Stimulated activated CD4-positive, alpha-beta T cell treated with anti-CD3 and anti-CD28 coated beads, Interleukin-1b, Interleukin-23, amount 100 ng/mL, for 1 hour (primary cell): ENCODE measurements around the gene HOATZ.

ENCODE experiments used
- DNase-seq, 2 donors: peaks; one replicate each; pipeline ENCODE4 v3.0.0-alpha.2; 2020; ENCODE audit warnings: low read depth in 2 of 2

The HOATZ gene

GRCh38 chr11:111577821-111578220 is 63.2 kb downstream of the HOATZ start:
- no peak for DNase-seq

GRCh38 chr11:111581341-111581740 is 66.8 kb downstream of the HOATZ start:
- DNase-seq: no peak

- no peak for DNase-seq
Measured at GRCh38 chr11:111582163-111582562, 67.6 kb downstream of the HOATZ start.

GRCh38 chr11:111582881-111583280 is 68.3 kb downstream of the HOATZ start:
- DNase-seq: no peak

- no peak for DNase-seq
Measured at GRCh38 chr11:111585371-111585770, 70.8 kb downstream of the HOATZ start.

- DNase-seq: peak in 1 of 2 donors; percentile 17
Measured at GRCh38 chr11:111586388-111586831, 71.8 kb downstream of the HOATZ start.
